OCI-M2 (cell line): ENCODE results near the gene TOB2.
A peak's percentile ranks its signal among the peaks of the same experiment; 100 is the strongest.
"Not testable (repeated sequence)": the region's sequence is repeated elsewhere in the genome, so short reads cannot be mapped to it uniquely, and the experiment has no call there.

ENCODE experiments used
- DNase-seq: peaks from one replicate; lab custom pipeline; 2025; ENCODE audit not compliant: unreplicated experiment; lab: John Stamatoyannopoulos, UW

Gene TOB2

DNA sequence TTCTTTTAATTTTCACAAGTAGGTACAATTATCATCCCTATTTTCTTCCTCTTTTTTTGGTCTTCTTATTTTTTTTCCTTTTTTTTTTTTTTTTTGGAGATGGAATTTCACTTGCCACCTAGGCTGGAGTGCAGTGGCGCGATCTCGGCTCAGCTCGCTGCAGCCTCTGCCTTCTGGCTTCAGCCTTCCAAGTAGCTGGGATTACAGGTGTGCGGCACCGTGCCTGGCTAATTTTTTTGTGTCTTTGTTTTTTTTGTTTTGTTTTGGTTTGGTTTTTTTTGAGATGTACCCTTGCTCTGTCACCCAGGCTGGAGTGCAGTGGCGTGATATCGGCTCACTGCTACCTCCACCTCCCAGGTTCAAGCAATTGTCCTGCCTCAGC, 16.7 kb downstream of the TOB2 start:
- DNase-seq = no peak

DNA sequence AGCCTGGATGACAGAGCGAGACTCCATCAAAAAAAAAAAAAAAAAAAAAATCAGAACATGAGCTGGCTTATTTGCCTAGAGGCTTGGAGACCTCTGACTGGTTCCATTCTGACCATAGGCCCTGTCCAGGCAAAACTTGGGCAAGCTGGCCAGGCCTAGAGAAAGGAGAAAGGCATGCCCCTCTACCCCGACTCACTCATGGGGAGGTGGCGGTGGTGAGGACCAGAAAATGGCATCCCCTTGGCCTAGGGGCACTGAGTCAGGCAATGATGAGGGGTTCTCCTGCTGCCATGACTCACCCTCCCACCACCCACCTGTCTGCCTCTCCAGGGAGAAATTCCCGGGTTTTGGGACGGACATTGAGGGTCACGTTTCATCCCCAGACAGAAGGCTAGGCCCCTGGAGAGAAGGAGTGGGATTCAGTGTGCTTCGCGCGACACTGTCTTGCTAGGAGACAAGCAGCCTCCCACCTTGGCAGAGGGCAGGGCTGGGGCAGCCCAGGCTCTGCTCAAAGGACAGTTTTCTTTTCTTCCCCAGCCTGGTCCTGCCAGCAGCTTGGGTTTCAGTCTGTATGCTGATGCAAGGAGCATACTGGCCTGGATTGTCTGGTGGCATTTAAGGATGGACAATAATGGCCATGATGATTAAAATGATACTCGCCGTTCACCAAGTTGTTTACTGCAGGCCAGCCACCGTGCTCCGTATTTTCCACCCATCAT, 17.2 kb downstream of the TOB2 start:
- DNase-seq = no peak

- no peak for DNase-seq
Observed at GRCh38 chr22:41425660-41426365, 20.8 kb downstream of the TOB2 start.

DNA sequence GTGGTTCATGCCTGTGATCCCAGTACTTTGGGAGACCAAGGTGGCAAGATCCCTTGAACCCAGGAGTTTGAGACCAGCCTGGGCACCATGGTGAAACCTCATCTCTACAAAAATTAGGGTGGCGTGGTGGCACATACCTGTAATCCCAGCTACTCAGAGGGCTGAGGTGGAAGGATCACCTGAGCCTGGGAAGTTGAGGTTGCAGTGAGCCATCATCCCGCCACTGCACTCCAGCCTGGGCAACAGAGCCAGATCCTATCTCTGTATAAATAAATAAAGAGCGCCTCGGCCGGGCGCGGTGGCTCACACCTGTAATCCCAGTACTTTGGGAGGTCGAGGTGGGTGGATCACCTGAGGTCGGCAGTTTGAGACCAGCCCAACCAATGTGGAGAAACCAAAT, 27.9 kb downstream of the TOB2 start:
- no peak for DNase-seq

DNA sequence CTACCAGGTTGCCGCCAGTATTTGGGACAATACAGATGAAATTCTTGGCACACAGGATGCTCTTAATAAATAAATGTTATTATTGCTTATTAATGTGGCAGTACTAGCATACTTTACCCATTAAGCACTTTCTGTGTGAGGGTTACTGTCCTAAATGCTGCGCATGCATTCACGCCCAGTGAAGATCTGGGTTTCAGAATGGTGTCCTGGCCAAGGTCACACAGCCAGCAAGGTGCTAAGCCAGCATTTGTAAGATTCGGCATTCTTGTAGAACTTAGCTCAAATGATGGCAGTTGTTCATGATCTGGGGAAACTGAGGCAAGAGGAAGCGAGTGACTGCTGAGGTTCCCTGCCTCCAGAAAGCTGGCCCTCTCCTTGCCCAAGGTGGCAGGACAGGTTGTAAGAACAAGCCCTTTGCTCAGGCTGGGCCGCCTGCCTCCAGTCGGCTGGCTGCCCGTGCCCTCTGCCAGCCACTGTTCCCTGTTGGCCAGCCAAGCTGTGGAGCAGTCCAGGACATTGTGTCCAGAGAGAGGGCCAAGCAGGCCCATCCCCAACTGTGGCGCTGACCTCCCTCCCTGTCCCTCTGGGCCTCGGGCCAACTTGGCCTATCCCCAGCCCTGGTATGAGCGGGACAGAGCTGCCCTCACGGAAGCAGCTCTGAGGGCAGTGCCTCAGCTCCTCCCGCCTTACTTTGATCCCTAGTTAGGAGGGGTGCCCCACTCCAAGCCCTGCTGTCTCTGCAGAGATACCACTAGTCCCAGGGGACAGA, 28.8 kb downstream of the TOB2 start:
- DNase-seq = no peak

DNA sequence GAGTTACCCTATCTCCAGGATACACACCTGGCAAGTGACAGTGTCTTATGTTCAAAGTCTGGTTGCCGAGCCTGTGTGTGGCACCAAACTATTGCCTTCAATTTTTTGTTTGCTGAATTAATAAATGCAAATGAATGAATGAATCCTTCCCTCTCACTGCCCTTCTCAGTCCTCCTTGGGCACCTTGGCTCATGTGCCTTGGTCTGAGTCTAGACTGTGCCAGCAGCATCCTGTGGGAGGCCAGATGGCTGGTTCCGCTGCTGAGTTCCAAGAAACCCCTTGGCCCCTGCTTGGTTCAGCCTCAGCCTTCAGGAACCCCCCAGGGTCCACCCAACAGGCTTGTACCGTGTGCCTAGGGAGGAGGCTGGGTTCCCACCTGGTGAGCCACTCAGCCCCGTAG, 31.0 kb downstream of the TOB2 start:
- DNase-seq = no peak

- no peak for DNase-seq
Observed at GRCh38 chr22:41411021-41411851, 35.4 kb downstream of the TOB2 start.

DNA sequence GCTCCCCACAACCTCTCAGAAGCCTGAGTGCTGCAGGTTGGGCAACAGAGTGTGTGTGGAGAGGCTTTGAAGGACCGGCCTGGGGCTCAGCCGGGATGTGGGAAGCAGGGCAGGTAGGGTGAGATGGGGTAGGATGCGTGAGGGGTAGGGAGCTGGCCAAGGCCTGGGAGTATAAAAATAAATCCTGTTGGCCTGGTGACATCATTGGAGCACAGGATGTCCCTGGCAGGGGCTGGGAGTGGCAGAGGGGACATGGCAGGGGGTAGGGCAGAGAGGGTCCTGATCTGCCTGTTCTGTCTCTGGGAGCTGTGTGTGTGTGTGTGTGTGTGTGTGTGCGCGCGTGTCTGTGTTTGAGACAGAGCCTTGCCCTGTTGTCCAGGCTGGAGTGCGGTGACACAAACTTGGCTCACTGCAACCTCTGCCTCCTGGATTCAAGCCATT, 36.3 kb downstream of the TOB2 start:
- no peak for DNase-seq

DNA sequence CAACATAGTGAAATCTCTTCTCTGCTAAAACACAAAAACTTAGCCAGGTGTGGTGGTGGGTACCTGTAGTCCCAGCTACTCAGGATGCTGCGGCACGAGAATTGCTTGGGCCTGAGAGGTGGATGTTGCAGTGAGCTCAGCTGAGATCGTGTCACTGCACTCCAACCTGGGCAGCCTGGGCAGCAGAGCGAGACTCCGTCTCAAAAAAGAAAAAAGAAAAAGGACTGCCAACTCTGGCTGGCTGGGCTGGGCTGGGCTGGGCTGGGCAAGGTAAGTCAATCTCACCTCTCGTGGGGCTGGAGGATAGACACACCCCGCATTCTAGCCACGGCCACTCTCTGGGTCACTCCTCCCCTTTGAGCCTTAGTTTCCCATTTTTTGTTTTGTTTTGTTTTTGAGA, 37.9 kb downstream of the TOB2 start:
- DNase-seq = no peak

DNA sequence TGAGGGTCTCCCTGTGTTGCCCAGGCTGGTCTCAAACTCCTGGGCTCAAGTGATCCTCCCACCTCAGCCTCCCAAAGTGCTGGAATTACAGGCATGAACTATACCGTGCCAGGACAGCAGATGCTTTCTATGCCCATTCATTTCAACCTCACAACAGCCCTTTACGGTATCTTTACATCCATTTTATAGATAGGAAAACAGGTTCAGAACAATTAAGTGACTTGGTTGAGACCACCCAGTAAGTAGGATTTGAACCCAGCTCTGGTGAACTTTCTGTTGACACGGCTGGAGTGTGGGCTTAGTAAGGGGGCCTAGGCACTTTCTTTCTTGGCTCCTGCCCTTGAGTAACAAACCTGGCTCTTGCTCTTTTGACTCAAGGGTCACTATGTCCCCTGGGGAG, 39.2 kb downstream of the TOB2 start:
- DNase-seq = no peak

DNA sequence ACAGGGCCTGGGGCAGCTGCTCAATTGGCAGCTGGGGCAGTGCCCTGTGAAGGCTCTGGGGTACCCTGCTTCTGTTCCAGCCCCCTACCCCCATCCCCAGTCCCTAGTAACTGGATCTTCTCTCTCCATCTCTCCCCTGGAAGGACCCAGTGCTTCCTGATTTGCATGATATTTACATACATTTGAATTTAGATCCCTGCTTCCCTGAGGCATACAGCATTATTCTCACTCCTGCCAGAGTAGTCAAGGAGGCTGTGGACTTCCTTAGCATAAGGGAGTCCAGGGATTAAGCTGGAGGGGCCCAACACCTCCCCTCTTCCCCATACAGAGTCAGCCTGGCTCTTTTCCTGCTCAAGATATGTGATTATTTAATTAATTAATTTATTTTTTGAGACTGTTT, 40.2 kb downstream of the TOB2 start:
- no peak for DNase-seq

DNA sequence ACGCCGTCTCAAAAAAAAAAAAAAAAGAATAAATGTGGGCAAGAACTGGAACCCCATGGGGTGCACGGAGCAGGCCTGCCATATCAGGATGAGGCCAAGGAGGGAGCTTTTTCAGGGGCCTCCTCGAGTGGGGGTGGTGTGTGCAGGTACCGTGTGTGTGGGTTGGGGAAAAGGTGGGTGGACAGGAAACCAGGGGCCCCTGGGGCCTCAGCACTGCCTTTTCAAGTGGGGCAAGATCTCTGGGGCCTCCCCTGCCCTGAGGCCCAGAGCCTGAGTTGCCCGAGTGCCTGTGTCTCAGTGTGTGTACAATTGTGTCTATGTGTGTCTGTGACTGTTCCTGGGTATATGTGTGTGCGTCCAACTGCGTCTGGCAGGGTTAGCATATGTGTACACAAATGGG, 41.0 kb downstream of the TOB2 start:
- no peak for DNase-seq

- DNase-seq = peak; percentile 56
Observed at GRCh38 chr22:41403532-41404318, 42.9 kb downstream of the TOB2 start.

DNA sequence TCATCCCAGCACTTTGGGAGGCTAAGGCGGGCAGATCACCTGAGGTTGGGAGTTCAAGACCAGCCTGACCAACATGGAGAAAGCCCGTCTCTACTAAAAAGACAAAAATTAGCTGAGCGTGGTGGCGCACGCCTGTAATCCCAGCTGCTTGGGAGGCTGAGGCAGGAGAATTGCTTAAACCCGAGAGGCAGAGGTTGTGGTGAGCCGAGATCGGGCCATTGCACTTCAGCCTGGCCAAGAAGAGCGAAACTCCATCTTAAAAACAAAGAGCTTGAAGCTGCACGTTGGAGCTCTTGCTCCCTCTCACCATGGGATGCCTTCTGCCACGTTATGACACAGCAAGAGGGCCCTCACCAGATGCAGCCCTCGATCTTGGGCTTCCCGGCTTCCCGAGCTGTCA, 43.8 kb downstream of the TOB2 start:
- DNase-seq = not testable (repeated sequence)

- no peak for DNase-seq
Observed at GRCh38 chr22:41401781-41402648, 44.6 kb downstream of the TOB2 start.

GRCh38 chr22:41398921-41399320, 47.7 kb downstream of the TOB2 start:
- no peak for DNase-seq

GRCh38 chr22:41397143-41397811, 49.3 kb downstream of the TOB2 start:
- no peak for DNase-seq

DNA sequence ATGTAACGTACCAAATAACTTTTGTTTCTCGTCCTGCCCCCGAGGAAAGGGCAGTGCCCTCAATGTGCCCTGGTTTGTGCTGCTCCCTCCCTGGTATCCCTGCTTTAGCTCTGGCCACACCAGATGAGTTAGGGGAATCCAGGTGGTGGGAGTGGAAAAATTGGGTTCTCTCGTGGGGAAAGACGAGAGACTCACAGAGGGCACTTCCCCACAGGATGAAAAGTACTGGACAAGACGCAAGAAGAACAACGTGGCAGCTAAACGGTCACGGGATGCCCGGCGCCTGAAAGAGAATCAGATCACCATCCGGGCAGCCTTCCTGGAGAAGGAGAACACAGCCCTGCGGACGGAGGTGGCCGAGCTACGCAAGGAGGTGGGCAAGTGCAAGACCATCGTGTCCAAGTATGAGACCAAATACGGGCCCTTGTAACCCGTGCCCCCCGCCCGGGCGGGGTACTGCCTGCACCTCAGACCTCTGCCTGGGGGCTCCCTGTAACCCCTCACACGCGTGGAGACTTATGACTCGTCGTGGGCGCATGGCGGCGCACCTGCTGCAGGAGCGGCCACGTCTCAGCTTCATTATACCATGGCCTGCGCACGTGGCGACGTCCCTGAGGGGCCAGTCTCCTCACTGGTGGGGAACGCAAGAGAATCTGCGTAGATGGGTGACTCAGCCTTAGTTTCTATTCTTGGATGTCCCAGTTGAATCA, 50.9 kb downstream of the TOB2 start:
- no peak for DNase-seq
